HepG2 (cell line): ENCODE results near the gene GNG7. TPM values are rescaled to one million over a fixed set of nuclear protein-coding genes. Genes with fewer than 3 reads are reported as not detected.

Experiments
- CCAR2 ChIP-seq: fragments of 200-400 bp; formaldehyde crosslinking; optimal IDR thresholded peaks from 2 replicates; pipeline ENCODE3; 2018; ENCODE audit warnings: low read depth, mild to moderate bottlenecking, low read length, moderate library complexity
- EEA1 ChIP-seq: sonication (generic); formaldehyde crosslinking; IDR thresholded peaks from 2 replicates; pipeline ENCODE4 v1.5.1; 2020; ENCODE audit warnings: mild to moderate bottlenecking, missing genetic modification reagents, borderline replicate concordance
- GFI1 ChIP-seq: sonication (generic); formaldehyde crosslinking; IDR thresholded peaks from 2 replicates; pipeline ENCODE4 v1.5.0; 2020; ENCODE audit warnings: missing genetic modification reagents, mild to moderate bottlenecking, borderline replicate concordance
- PRDM4 ChIP-seq: sonication (generic); formaldehyde crosslinking; IDR thresholded peaks from 2 replicates; pipeline ENCODE4 v1.9.0; 2021; ENCODE audit warnings: missing genetic modification reagents, borderline replicate concordance
- SALL1 ChIP-seq: sonication (generic); formaldehyde crosslinking; IDR thresholded peaks from 2 replicates; pipeline ENCODE4 v1.8.0; 2022; ENCODE audit warnings: mild to moderate bottlenecking, missing genetic modification reagents
- SNAPC4 ChIP-seq: sonication (generic); formaldehyde crosslinking; IDR thresholded peaks from 2 replicates; pipeline ENCODE4 v1.4.0; 2020; ENCODE audit warnings: mild to moderate bottlenecking, missing genetic modification reagents
- SP1 ChIP-seq, 2 experiments: fragments of 450-650 bp in 1 of 2; sonication (generic) in 1 of 2; formaldehyde crosslinking in 1 of 2; IDR thresholded peaks; 2 replicates each; pipeline versions ENCODE4 v1.4.0 to v1.6.1; 2016 to 2020; ENCODE audit warnings: missing genetic modification reagents in 1 of 2
- SRSF1 ChIP-seq: fragments of 200-400 bp; formaldehyde crosslinking; optimal IDR thresholded peaks from 2 replicates; pipeline ENCODE3; 2017; ENCODE audit warnings: mild to moderate bottlenecking, low read depth, low read length, moderate library complexity
- TP53 ChIP-seq: sonication (generic); formaldehyde crosslinking; conservative IDR thresholded peaks from 2 replicates; pipeline ENCODE4 v1.4.0; 2020; ENCODE audit warnings: missing genetic modification reagents
- ZNF260 ChIP-seq: sonication (generic); formaldehyde crosslinking; IDR thresholded peaks from 2 replicates; pipeline ENCODE4 v1.4.0; 2020; ENCODE audit warnings: missing genetic modification reagents, low read depth, mild to moderate bottlenecking, borderline replicate concordance
- polyA plus RNA-seq, 8 experiments: library from polyadenylated mRNA; depleted of rRNA in 3 of 8; stranded (reverse) in 7 of 8; unstranded in 1 of 8; fragments of >200 nt; fragmentation: Illumina TruSeq in 4 of 8; extraction: Trizol in 4 of 8; gene quantifications; 2 replicates each; pipeline versions ENCODE4 v1.2.1 to v1.2.3, GENCODE V29; 2011 to 2016; ENCODE audit warnings: low read depth in 4 of 8, missing spikeins in 1 of 8, mixed read lengths in 1 of 8; ENCODE audit not compliant: insufficient read depth in 1 of 8
- total RNA-seq, 5 experiments: library from RNA; depleted of rRNA; stranded (reverse); fragments of >200 nt; fragmentation: Illumina TruSeq; extraction: Trizol; gene quantifications; 2 replicates each; pipeline ENCODE4 v1.2.3, GENCODE V29; 2016; ENCODE audit warnings: low read depth in 1 of 5
- TF ChIP-seq, protein P1 (sequence below): sonication (generic); formaldehyde crosslinking; IDR thresholded peaks from 2 replicates; pipeline ENCODE4 v1.8.0; 2022; ENCODE audit warnings: missing genetic modification reagents, mild to moderate bottlenecking, inconsistent platforms, borderline replicate concordance
- TF ChIP-seq, protein P2 (sequence below): sonication (generic); formaldehyde crosslinking; IDR thresholded peaks from 2 replicates; pipeline ENCODE4 v1.4.0; 2020; ENCODE audit warnings: mild to moderate bottlenecking, missing genetic modification reagents, borderline replicate concordance

Gene GNG7
- total and polyA plus RNA-seq, 2 of the 13 experiments (the other 11 are each of a cell fraction or from before 2014, with no cell fraction given) = 1.4 to 3.3 TPM

DNA sequence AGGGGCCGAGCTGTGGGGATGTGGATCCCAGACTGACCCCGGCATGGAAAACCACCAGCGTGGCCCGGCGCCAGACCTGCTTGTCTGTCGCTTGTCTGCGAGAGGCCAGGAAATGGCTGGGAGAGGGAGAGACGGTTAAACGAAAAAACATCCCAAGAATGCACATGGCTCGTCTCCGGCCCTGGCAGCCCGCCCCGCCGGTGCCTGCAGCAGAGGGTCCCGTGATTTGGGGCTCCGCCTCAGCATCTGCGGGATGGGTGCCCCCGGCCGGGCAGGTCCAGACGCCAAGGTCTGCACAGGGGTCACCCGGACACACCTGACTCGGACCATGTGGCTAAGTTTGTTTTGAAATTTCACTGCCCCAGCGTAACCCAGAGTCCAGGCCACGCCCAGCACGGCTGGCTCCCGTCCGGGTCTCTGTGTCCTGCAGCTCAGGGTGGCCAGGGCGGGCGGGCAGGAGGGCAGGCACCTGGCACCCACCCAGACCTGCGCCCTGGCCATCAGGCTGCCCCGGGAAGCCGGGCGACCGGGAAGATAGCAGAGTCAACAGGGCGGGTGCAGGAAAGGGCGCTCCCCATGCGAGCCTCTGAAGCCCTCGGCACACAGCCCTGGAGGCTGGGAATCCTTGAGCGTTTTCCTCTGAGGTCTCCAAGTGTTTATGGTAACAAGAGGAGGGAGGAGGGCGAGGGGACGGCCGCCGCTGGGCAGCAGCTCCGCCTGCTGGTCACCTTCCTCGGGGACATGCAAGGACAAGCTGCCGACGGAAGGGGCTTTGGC is 123.4 kb downstream of the GNG7 start (continued):
- TF ChIP-seq SP1 (IDR thresholded peaks at IDR 0.05) (no peak), SP1 (CRISPR knock-in tag; IDR thresholded peaks at IDR 0.05) (peak; percentile 75), ZNF260 (CRISPR knock-in tag) (no peak), GFI1 (CRISPR knock-in tag) (peak; percentile 91), SALL1 (CRISPR knock-in tag) (peak; percentile 64; the same call in 1 of the 2 replicates), EEA1 (CRISPR knock-in tag) (no peak), TP53 (CRISPR knock-in tag) (no peak), CCAR2 (no peak), SRSF1 (no peak), PRDM4 (no peak), SNAPC4 (peak; percentile 90)
- TF ChIP-seq, protein P1, sequence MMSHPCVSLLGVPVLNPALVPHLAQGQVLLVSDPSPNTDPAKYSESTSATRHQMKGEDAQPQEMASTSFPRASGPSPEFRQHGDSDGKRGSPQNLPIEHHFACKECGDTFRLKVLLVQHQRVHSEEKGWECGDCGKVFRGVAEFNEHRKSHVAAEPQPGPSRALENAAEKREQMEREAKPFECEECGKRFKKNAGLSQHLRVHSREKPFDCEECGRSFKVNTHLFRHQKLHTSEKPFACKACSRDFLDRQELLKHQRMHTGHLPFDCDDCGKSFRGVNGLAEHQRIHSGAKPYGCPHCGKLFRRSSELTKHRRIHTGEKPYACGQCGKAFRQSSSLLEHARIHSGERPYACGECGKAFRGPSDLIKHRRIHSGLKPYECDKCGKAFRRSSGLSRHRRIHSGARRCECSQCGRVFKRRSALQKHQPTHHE (CRISPR knock-in tag) = no peak
- TF ChIP-seq, protein P2, sequence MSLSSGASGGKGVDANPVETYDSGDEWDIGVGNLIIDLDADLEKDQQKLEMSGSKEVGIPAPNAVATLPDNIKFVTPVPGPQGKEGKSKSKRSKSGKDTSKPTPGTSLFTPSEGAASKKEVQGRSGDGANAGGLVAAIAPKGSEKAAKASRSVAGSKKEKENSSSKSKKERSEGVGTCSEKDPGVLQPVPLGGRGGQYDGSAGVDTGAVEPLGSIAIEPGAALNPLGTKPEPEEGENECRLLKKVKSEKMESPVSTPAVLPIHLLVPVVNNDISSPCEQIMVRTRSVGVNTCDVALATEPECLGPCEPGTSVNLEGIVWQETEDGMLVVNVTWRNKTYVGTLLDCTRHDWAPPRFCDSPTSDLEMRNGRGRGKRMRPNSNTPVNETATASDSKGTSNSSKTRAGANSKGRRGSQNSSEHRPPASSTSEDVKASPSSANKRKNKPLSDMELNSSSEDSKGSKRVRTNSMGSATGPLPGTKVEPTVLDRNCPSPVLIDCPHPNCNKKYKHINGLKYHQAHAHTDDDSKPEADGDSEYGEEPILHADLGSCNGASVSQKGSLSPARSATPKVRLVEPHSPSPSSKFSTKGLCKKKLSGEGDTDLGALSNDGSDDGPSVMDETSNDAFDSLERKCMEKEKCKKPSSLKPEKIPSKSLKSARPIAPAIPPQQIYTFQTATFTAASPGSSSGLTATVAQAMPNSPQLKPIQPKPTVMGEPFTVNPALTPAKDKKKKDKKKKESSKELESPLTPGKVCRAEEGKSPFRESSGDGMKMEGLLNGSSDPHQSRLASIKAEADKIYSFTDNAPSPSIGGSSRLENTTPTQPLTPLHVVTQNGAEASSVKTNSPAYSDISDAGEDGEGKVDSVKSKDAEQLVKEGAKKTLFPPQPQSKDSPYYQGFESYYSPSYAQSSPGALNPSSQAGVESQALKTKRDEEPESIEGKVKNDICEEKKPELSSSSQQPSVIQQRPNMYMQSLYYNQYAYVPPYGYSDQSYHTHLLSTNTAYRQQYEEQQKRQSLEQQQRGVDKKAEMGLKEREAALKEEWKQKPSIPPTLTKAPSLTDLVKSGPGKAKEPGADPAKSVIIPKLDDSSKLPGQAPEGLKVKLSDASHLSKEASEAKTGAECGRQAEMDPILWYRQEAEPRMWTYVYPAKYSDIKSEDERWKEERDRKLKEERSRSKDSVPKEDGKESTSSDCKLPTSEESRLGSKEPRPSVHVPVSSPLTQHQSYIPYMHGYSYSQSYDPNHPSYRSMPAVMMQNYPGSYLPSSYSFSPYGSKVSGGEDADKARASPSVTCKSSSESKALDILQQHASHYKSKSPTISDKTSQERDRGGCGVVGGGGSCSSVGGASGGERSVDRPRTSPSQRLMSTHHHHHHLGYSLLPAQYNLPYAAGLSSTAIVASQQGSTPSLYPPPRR (CRISPR knock-in tag) = no peak; the same call in none of the 2 replicates
